HG03066 (cell line): ENCODE measurements around the gene GPX4.

ENCODE experiments used
- ATAC-seq: cut with Tn5 transposase; IDR thresholded peaks from one replicate; pipeline ENCODE4 v1.9.1; 2021; ENCODE audit warnings: low read depth; ENCODE audit not compliant: unreplicated experiment

The GPX4 gene

DNA sequence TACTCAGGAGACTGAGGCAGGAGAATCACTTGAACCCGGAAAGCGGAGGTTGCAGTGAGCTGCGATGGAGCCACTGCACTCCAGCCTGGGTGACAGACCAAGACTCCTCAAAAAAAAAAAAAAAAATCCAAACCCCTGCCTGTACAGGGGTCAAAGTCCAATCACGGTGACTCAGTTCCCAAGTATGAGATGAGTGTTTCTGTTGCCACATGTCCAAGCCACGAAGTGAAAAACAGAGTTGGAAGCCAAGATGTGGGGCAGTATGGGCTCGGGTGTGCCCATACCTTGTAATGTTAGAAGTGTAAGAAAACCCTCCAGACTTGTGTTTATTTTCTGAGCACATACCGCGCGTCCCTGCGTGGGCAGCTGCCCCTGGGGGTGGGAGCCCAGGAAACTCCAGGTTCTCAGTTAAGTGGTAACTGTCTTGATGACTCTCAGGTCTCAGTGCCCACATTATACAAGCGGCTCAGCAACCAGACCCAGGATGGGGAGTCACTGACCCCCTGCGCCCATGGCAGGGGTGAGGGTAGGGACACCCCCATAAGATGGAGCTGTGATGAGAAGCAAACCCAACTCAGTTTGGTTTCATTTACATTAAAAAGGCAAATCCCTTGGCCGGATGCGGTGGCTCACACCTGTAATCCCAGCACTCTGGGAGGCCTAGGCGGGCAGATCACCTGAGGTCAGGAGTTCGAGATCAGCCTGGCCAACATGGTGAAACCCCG is 1.2 kb upstream of the GPX4 start:
- no peak for ATAC-seq

DNA sequence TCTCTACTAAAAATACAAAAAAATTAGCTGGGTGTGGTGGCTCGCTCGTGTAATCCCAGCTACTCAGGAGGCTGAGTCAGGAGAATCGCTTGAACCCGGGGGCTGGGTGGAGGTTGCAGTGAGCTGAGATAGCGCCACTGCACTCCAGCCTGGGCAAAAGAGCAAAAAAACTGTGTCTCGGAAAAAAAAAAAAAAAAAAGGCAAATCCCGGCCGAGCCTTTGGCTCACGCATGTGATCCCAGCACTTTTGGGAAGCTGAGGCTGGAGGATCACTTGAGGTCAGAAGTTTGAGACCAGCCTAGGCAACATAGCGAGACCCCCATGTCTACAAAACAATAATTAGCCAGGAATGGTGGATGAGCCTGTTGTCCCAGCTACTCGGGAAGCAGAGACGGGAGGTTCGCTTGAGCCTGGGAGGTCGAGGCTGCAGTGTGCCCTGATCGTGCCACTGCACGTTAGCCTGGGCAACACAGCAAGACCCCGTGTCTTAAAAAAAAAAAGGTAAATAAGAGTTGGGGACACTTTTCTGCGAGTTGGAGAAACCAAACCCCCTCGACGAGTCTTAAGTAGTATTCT is 574 bp upstream of the GPX4 start:
- ATAC-seq = no peak

DNA sequence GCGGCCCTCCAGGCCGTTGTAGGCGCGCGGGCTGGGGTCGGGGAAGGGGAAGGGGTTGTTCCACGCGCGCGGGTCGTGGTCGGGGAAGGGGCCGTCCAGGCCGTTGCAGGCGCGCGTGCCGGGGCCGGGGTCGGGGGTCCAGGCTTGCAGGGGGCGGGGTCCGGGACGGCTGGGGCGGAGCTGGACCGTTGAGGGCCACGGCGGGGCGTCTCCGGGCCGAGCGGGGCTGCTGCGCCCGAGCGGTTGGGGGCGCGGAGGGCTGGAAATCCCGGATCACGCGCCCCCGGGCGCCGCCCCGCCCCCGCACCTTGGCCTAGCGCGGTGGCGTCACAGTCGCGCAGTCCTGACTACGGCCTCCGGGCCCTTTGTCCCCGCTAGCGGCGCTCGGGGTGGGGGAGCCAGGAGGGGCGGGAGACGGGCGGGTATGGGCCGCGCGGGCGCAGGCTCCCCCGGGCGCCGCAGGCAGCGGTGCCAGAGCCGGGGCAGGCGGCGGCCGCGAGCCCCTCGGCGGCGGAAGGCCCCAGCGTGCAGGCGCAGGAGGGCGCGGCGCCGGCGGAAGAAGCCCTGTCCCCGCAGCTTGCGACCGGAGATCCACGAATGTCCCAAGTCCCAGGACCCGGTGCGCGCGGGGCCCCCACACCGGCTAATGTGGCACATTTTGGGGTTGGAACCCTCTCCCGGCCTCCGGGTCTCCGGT is 665 bp downstream of the GPX4 start:
- ATAC-seq = no peak

DNA sequence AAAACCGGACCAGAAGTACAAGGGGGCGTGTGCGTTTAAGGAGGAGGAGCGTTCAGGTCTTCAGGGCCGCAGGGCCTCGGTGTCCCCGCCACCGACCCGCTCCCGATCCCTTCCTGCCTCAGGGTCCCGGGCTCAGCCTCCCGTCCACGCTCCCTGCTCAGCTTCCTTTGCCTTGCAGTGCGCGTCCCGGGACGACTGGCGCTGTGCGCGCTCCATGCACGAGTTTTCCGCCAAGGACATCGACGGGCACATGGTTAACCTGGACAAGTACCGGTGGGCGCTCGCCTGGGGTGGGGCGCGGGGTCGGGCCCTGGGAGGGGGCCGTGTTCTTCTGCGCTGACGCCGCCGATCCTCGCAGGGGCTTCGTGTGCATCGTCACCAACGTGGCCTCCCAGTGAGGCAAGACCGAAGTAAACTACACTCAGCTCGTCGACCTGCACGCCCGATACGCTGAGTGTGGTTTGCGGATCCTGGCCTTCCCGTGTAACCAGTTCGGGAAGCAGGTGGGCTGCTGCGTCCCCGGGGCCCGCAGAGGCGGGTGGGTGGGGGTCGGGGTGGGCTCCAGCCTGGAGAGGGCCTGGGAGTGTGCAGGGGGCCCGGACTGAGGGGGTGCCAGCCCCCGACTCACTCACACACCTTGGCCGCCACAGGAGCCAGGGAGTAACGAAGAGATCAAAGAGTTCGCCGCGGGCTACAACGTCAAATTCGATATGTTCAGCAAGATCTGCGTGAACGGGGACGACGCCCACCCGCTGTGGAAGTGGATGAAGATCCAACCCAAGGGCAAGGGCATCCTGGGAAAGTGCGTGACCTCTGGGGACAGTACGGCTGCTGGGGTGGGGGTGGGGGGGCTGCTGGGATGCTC is 1.4 kb downstream of the GPX4 start:
- no peak for ATAC-seq

DNA sequence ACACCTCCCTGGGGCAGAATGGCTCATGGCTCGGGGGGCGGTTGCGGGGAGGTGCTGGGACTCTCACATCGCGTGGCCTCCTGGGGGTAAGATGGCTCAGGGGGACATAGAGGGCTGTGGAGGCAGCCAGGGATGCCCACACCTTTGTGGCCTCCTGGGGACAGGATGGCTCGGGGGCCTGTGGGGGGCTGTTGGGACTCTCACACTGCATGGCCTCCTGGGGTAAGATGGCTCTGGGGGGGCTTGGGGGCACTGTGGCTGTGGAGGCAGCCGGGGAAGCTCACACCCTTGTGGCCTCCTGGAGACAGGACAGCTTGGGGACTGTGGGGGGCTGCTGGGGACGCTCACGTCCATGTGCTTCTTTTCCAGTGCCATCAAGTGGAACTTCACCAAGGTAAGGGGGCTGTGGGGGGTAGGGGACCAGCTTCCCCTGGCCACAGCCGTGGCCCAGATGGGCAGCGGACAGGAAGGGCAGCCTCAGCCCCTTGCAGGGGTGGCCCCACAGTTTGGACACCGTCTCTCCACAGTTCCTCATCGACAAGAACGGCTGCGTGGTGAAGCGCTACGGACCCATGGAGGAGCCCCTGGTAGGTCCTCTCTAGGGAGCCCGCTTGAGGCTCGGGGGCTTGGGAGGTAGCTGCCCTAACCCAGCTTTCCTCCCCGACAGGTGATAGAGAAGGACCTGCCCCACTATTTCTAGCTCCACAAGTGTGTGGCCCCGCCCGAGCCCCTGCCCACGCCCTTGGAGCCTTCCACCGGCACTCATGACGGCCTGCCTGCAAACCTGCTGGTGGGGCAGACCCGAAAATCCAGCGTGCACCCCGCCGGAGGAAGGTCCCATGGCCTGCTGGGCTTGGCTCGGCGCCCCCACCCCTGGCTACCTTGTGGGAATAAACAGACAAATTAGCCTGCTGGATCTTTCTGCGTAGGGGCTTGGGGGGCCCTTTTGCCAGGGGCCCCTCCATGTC is 2.4 kb downstream of the GPX4 start:
- ATAC-seq = no peak

DNA sequence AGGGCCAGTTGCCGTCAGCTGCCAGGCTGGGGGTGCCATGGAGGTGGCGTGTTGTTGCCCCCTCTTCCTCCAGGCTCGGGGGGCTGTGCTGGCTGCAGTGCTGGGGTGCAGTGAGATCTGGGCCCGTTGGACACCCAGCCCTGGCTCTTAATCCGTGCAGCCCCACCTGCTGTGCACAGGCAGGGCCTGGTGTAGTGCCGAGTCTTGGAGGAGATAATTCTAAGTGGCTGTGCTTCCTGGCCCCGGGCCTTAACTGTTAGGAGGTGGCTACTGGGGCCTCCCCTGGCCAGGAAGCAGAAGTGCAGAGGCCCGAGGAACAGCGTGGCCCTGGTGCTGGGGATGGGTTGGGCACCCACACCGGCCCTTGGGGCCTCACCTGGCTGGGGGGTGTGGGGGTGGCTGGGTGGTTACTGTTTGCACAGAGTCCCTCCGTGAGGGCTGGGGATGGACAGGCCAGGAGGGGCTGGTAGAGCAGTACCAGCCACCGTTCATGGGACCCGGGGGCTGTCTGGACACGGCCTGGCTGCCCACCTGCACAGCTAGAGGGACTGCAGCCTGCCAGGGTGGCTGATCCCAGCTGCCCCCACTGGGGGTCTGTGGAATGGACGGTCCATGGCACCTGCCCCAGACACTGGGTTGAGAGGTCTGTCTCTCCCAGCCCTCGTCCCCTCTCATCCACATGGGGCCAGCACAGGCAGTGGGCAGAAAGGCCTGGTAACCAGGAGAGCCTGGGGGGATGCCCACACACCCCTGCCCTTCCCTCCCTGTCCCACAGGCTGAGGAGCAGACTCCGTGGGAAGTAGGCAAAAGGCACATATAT is 3.3 kb downstream of the GPX4 start:
- ATAC-seq = no peak

DNA sequence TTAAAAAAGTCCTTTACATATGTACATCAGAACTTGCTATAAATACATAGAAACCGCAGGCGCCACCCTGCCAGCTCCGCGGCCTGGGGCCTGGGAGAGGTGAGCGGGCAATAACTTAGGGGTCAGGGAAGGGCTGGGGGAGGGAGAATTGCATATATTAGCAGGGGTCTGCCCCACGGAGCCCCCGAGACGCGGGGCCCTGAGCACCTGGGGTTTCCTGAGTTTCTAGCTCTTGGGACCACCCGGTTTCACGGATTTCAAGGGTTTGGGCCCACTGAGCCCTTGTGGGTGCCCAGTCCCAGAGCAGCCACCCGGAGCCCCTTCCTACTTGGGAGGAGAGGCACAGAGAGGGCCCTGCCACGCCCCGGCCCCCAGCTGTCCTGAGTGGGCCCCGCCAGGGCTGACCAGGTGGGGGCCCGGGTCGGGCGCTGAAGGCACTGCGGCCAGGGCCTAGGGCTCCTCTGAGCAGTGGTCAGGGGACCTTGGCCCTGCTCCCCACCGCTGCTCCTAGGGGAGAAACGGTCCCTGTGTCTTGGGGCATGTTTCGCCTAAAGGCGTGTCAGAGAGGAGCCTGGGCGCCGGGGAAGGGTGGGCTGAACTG is 4.0 kb downstream of the GPX4 start:
- no peak for ATAC-seq

DNA sequence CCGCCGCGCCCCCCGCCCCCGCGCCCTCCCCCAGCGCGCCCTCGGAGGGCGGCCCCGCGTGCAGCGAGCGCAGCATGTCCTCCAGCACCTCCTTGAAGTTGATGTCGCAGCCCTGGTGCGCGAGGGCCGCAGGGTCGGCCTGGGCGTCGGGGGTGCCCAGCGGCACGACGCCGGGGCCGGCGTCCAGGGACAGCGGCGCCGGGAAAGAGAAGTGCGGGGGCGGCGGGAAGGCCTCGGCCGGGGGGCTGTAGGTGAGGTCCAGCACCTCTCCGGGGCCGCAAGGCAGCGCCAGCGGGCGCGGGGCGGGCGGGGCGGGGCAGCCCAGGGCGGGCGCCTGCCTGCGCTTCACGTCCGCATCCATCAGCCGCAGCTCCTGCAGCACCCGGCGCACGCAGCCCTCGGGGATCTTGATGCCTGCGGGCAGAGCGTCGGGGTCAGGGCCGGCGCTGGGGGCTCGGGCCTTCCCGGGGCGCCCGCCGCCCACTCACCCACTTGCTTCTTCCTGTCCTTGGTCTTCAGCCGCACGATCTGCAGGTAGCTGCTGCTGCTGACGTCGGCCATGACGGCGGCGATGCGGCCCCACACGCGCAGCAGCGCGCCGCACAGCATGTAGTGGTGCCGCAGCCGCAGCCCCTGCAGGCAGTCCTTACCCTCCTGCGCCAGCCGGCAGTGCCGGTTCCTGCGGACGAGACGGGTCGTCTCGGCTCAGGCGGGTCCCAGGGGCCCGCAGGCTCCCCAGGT is 4.7 kb downstream of the GPX4 start:
- no peak for ATAC-seq

DNA sequence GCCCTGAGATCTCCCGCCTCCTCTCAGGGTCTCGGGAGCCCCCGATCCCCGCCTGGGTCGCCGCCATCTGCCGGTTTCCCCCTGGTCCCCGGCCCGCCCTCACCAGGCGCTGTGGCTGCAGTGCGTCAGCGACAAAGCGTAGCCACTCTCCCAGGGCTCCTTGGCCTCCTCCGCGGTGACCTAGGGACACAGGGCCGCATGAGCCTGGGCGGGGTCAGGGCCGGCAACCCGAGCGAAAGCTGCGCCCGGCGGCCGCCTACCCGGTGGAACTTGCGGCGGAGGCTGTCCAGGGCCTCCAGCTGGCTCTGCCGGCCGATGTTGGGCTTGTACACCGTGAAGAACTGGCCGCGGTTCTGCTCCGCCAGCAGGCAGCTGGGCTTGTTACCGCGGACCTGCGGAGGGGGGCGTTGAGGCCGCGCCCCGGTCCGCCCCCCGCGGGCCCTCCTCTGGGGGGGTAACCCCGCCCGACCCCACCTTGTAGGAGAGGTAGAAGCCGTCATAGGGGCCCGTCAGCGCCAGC is 5.3 kb downstream of the GPX4 start:
- ATAC-seq = no peak

DNA sequence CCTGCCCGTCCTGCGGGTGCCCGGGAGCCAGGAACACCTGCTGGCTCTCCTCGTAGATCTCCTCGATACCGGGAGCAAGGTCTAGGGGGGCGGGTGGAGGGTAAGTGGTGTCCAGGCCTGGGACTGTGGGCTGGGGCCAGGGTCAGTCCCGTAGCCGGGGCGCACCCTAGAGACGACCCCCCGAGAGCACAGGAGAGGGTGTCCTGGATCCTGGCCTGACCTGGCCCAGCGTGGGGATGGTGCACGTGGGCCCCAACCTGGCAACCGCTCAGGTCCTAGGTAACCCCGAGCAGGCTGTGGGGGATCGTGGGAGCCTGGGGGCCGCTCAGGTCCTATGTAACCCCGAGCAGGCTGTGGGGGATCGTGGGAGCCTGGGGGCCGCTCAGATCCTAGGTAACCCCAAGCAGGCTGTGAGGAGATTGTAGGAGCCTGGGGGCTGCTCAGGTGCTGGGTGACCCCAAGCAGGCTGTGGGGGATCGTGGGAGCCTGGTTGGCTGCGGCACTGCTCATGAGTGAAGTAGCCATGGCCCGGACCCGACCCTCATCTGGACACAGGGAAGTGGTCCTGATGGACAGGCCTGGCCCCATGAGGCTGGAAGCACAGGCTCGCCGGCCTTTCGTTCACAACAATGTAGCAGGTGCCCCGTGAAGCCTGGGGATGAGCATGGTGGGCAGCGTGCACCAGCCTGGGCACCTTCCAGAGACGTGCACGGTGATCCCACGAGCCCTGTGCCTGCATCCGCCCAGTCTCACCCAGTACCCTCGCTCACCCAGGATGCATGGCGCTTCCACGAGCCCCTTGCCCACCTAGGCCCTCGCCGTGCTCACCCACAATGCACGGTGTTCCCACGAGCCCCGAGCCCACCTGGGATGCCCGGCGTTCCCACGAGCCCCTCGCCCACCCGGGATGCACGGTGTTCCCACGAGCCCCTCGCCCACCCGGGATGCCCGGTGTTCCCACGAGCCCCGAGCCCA is 6.2 kb downstream of the GPX4 start:
- no peak for ATAC-seq

DNA sequence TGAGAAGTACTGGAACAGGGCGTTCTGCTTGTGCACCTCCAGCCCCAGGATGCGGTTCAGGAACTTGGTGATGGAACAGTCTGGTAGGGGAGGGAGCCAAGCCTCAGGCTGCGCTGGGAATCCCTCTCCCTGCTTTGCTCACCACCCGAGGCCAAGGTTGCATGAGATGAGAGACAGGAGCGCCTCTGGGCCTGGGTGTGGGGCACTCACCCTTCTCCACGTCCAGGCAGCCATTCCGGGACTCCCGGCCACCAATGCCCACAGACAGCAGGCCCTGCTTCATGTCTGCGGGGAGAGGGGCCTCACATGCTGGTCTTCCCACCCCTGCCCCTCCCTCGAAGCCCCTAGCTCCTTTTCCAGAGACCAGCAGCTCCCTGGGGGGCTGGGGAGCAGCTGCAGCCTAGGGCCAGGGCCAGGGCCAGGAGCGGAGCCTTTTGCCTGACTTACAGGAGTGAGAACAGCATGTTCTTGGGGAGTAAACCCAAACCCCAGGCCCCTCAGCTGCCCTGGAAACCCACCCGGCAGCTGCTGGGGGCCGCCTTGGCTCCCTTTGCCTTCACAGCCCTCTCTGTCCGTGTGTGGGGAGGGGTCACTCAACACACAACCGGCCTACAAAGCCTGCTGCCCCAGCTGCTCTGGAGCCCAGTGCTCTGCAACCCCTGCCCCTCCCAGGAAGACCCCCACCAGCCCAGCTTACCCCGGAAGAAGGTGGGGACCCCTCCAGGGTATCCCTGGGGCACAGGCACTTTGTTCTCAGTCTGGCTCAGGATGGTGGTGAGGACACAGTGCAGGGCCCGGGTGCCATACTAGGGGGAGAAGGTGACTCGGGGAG is 7.2 kb downstream of the GPX4 start:
- no peak for ATAC-seq

DNA sequence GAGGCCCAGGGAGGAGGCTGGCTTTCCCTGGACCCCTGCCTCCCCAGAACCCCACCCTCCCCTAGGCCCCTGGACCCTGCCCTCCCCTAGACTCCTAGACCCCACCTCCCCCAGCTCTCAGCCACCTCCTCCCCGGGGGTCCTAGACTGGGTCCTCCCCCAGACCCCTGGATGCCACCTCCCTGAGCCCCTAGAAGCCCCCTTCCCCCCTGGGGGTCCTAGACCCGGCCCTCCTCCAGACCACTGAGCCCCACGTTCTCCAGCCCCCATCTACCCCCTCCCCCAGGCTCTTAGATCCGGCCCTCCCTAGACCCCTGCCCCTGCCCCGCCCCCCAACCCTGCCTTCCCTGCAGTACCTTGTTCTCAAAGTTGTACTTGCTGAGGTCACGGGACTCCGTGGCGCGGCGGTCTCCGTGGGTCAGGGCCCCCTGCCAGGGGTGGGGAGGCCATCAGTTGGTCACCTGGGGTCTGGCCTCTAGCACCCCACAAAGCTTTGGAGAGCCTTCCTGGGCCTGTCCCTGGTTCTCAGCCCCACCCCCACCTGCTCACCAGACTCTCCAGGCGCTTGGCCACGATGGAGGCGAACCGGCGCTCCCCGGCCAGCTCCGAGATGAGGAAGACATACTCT is 8.0 kb downstream of the GPX4 start:
- no peak for ATAC-seq

DNA sequence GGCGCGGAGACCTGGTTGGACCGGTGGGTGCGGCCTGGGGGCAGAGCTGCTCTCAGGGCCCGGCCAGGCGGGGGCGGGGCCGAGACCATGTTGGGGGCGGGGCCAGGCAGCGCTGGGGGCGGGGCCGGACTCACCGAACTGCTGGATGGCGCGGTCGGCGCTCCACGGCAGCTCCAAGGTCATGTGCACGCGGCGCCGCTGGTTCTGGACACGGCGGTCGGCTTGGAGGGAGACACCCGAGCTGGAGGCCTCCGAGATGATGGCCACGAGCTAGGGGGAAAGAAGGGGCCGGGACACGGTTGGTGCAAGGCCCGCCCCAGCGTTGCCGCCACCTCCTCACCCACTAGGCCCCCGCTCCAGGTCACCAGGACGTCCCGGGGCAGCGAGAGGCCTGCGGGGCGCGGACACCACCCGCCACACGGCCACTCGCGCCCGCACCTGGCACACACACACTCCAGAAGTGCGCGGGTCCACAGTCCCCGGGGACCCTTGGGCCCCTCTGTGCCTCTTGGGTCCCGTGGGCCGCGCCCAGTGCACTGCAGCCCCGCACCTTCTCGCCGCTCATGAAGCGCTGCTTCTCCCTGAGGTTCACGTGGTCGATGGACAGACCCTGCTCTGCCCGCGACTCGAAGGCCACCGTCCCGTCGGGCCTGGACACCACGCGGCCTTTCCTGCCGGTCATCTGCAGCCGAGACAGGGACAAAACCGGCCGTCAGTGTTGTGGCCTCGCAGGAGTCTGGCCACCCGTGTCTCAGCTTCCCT is 8.7 kb downstream of the GPX4 start:
- ATAC-seq = no peak
